Activated CD4-positive, alpha-beta T cell treated with anti-CD3 and anti-CD28 coated beads, Interleukin-2, amount 50 U/mL, for 16 hours (primary cell): Measurements from ENCODE around the gene NOS1AP.

Source experiments
- DNase-seq: peaks from one replicate; pipeline ENCODE4 v3.0.0-alpha.2; 2020

NOS1AP gene

DNA sequence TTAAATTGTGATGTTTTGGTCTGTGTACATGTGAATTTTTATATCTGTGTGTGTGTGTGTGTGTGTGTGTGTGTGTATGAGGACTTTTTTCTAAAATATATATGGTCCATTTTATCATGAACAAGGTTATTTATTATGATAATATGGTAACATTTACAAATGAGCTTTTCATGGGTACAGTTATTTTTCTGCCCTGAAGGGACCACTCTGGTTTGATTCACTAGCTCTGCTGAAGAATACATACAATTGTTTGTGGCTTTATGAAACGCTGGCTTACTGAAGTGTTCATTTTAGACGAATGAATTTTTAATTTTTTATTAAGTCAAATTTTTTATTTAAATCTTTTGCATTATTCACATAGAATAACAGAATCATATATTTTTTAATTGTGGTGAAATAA is 235.2 kb downstream of the NOS1AP start:
- no peak for DNase-seq

DNA sequence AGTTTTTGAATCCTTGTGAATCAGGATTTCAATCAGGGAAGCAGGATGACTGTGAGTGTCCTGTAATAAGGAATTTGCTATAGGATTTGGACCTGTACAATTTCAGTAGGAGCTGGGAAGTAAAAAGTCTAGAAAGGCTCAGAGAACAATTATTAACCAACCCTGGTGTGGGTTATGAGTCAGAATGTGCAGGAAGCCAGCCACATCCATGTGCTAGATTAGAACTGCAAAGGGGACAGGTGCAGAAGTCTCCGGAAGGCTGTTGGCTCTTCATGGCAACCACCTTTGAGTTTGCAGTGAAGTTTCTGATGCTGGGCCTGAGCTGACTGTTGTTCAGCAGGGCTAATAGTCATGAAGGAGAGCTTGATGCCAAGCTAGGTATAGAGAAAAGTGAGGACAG is 236.5 kb downstream of the NOS1AP start:
- no peak for DNase-seq

DNA sequence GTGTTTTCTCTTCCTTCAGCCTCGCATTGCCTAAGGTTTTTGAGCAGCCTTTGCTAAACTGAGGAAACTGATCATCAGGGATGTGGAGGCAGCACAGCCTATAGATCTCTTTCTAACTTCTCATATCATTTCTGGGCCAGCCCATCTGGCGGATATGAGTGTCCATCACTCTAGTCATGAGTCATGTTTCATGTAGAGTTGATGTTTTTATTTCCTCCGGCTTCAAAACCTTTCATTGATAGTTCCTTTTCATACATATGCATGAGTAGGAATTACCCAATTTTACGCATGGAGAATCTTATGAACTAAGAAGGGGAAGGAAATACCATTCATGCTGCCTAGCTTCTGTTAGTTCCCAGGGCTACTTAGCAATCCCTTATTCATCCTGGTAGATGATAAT is 240.8 kb downstream of the NOS1AP start:
- no peak for DNase-seq

DNA sequence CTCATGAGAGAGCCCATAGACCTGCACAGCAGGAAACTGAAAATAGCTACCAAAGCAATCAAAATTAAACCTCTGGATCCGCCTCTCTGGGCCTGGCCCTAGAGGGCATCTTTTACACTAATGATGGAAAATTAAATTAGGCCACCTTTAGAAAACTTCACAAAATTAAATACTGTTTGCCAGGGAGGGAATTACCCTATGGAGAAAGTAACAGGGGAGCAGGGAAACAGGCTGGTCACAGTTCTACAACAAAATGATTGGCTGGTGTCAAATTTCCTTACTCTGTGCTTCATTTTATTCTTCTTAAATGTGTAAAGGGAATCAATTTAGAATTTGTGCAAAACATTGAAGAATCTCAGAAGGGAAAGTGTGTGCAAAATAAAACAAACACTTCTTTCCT is 244.7 kb downstream of the NOS1AP start:
- no peak for DNase-seq

DNA sequence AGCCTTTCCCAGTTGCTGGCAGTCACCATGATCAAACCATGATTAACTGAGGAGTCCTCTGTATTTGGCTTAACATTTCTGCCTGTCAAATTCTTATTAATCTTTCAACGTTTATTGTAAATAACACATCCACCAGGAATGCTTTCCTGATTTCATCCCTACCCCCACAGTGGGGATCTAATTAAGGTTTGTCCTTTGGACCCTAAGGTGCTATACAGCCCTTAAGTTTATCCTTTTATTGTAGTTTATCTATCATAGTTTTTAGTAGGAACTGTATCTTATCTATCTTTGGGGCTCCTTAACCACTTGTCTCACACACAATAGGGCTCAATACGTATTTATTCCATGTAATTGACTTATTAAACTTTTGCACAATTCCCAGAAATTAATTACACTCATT is 246.2 kb downstream of the NOS1AP start:
- no peak for DNase-seq

DNA sequence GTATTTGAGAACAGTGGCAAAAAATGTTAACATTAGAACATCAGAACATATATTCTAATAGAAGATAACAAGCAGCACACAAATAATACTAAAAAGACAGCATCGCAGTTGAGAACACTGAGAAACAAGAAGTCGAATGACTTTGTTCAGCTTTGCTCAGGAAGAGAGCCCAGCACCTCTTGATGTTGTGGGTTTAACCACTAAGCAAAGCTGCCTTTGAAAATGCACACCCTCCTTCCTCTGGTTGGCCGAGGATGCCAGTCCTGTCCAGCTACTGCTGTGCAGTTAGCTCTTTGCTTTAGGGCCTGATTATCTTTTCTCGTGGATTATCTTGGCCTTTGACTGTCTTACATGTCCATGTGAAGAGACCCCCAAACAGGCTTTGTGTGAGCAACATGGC is 246.7 kb downstream of the NOS1AP start:
- no peak for DNase-seq

DNA sequence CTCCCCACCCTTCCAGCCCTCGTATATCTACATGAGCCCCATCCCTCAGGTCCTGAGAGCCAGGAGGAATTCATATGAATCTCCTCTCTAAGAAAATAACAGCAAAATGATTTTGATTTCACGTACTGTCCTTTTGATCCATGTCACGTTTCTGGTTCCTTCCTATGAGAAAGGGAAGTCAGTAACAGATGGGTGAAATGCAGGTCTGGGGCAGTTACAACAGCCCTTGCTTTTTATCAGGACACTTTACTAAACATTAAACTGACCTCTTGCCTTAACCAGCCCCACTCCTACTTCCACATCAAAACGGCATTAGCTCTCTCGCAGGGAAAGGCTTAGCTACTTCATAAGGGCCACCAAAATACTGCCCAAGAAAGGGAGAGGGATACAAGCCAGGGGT is 248.1 kb downstream of the NOS1AP start:
- no peak for DNase-seq

DNA sequence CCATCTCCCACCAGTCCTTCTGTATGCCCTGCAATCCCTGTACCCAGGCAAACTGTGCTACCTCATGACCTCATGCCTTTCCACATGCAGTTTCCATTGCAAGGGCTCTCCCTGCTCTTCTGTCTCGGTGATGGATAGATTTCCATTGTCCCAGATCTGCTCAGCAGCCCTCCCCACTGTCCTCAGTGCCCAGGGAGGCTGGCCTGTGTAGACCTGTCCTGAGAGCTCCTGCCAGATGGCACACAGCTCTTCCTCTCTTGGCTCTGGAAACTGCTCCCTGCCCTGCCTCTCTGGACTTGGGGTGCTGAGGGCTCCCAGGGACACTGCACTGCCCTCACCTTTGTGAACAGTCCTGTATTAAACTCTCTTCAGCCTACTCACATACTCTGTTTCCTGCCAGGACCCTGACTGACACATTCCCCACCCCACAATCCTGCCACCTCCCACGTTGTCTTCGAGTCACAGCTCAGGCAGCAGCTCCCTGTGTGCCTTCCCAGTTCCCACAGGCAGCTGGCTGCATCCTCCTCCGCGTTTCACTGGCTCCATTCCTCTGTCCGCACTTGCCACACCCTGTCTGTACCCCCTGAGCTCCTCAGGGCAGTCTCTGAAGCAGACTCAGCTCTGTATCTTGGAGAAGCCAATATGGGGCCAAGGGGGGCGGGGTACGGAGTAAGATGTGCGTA is 250.1 kb downstream of the NOS1AP start:
- no peak for DNase-seq

DNA sequence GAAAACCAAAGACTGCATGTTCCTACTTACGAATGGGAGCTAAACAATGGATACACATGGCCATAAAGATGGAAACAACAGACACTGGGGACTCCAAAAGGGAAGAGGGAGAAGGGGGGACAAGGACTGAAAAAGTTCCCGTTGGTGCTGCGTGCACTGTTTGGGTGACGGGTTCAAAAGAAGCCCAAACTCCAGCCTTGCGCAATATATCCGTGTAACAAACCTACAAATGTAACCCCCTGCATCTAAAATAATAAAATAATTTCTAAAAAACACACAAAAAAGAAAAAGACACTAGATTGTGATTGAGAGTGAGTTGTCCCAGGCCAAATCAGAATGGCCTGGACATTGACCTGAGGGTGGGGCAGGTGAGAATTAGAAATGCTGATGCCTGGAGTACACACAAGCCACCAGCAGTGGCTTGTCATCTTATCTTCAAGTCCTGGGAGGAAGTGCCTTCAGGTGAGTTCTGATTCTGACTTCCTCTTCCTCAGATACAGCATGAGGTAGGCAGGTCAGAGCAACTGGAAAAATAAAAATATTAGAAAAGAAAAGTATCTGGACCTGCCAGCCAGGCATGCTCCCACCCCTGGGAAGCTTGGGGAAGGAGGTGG is 252.4 kb downstream of the NOS1AP start:
- no peak for DNase-seq

DNA sequence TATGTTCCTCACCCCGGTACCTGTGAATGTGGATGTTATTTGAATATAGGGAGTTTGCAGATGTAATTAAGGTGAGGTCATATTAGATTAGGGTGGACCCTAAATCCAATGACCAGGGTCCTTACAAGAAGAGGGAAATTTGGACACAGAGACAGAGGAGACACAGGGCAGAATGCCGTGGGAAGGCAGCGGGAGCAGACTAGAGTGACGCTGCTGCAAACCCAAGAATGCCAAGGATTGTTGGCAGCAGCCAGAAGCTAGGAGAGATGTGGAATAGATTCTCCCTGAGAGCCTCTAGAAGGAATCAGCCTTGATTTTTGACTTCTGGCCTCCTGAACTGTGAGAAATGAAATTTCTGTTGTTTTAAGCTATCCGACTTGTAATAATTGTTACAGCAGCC is 253.5 kb downstream of the NOS1AP start:
- no peak for DNase-seq

DNA sequence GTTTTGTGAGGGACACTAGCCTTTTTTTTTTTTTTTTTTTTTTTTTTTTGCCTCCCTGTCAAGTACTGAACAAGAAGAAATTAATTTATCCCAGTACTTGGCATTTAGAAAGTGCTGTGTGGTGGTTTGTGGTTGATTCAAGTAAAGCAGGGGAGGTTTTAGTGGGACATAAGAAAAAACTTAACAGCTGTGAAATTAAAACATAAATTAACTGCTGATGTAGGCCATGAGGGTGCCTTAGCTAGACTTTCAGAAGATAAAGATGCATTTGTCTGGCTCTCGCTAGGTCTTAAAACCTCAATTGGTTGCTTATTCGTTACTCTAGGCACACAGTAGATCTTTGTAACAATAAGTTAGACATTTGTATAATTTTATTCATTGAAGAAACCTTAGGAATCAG is 254.9 kb downstream of the NOS1AP start:
- DNase-seq = no peak

DNA sequence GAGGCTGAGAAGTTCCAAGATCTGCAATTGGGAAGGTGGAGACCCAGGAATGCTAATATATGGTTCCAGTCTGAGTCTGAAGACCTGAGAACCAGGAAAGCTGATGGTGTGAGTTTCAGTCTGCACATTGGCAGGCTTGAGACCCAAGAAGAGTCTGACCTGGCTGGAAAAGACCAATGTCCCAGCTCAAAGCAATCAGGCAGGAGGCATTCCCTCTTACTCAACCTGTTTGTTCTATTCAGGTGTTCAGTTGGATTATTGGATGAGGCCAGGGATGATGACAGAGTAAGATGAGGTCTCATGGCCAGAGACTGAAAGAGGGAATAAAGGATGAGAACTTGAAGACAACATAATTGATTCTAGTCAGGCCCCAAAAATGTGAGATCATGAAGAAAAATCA is 257.1 kb downstream of the NOS1AP start:
- DNase-seq = no peak

DNA sequence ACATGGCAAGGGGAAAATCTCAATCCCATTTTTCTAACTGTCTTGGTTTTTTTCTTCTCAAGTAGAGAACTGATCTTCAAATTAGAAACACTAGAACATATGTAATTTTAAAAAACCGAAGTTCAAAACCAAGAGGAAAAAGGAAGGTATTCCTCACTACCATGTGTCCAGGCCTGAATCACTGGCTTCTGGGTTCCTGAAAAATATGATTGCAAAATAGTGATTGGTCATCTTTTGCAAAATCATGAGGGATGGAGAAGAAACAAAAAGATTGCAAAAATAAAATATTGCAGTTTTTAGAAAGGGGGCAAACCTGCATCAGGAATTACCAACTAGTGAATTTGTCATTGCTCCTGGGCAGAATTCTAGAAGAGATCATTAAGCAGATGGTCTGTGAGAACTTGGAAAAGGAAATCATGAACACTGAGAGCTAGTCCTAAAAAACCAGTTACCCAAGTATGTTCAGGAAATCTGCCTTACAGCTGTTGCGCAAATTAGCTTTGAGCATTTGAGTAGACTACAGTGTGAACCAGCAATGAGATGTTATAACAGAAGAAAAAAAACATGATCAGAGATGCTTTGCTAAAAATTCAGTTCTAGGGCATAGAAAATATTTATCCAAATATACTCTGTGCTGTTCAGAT is 257.8 kb downstream of the NOS1AP start:
- no peak for DNase-seq

DNA sequence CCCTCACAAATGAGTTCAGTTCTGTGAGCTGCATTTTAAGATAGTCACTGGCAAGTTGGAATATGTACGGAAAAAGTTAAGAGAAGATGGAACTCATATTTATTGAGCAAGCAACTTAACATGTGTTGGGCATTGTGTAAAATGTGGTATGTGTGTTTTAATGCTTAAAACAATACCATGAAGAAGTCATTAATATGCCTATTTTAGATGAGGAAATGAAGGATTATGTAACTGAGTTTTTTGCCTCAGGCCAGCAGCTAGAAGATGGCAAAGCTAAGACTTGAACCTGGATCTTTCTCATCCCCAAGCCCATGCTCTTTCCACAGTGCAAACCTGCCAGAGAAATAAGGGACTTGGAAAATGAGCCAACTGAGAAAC is 258.3 kb downstream of the NOS1AP start:
- no peak for DNase-seq

DNA sequence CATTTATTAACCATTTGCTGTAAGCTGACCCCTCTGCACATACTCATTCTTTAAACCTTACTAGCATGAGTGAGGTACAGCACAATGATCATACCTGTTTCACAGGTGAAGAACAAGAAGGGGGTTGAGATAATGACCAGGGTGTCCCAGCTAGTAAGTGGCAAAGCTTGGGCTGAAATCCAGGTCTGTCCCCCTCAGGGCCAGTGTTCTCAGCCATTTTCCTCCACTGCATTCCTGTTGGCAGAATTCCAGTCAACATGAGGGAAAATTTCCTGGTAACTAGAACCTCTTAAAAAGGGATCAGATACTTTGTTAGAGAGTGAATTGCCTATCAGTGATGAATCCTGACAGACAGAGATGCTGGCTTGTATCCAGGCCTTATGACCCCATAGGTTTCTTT is 259.0 kb downstream of the NOS1AP start:
- DNase-seq = no peak

DNA sequence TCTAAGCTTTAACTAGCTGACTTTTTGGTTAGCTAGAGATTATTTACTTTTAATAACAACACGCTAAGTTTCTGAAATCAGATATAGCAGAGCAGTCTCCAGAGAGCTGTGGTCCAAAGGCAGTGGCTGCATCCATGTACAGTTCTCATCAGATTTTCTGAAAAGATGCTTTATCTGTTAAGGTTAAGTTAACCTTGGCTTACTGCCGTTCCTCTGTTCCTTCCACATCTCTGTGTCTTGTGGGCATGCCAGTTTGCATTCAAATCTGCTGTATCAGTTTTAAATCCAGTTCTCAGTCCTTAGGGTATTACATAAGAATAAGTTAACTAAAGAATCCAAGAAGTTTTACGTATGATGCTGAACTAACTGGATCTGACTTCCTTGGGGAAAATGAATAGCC is 260.3 kb downstream of the NOS1AP start:
- no peak for DNase-seq

DNA sequence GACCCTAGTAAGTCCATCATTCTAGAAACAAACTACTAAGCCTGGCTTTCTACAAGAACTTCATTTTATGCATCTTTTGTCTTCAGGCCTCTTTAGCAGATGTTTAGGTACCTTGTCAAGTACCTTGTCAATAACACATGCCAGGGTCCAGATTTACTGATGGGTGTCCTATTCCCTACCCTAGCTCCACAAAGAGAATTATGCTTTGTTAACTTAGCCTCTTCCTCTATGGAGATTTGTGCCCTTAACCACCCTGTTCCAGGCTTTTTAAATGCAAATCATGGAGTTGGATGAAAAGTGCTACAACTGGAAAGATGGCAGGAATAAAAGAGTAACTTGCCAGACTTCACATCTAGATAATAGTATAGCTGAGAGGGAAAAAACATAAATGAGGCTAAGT is 264.5 kb downstream of the NOS1AP start:
- DNase-seq = no peak

DNA sequence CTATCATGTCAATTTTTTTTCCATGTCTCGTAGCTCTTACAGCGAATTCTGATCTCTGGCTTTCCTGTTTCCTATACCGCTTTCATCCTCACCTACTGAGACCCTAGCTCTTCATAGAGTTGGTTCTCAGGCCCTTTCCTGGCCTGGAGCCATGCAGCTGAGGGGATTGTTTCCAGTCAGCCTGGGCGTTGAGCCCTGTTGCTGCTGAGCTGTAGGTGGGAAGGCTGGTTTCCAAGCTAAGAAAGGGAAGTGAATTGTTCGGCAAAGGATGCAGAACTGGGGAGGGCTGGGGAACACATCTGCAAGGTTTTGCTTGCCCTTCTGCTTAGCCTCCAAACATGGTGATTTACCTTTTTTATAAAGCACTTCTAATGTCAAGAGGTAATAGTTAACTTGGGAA is 265.6 kb downstream of the NOS1AP start:
- no peak for DNase-seq

DNA sequence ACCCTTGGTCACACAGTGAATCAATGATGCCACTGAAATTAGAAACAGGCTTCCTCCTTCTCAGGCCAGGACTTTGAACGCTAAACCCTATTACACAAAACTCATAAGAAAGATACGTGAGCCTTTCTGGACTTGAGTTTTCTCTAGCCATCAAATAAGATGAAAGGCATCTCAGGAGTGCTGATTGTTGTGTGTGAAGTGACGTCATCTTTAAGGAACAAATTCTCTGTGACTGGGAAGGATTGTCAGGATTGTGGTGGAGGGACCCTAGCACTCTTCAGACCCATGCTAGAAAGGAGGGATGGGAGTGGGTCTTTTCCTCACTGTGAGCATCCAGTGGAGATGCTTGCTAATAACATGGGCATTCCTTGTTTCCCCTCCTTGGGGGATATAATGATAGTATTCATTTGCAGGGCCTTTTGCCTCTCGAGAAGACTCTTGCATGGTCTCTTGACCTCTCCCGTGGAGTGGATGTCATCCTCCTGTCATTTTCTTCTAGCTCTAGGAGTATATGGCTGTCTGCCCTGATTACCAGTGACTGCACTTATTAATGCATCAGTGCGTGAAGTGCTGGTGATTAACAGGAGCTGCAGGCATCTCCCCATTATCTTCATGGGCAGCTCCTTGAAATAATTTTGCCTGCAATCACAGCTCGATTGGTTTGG is 267.3 kb downstream of the NOS1AP start:
- DNase-seq = no peak

DNA sequence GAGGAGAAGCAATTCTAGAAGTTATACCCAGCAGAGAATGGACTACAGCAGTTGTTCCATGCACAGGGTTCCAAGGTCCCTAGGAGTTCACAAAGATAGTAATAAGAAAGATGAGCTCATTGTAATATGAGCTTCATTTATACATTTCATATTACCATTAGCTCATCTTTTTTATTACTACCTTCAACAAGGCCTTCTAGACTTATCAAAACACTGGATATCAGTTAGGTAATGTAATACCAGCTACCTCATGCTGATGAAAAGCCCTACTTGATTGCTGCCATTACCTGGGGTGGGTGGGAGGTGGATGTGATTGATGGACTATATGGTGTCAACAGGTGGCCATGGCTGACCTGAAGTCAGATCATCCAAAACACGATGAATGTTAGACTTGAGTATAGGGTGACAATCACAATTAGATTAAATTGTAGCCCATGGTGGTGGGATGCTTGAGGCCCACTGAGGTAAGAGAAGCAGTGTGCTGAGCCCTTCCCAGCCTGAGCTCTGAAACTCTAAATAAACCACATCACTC is 273.0 kb downstream of the NOS1AP start:
- DNase-seq = no peak

DNA sequence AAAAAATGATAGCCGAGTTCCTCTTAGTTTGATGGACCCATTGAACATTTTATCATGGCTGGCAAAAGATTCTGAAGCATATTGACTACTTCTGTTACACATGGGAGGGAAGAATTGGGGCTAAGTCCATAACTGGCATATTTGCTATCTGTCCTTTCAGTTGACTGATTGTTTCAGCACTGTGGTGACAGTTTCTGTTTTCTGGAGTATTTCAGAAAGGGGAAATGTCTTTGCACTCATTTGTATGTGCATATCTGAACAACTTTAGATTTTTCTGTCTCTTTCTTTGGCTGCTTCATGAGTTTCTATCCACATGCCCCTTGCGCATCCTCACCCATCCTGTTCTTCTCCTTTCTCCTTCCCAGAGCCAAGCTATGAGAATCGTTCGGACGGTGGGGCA is 274.0 kb downstream of the NOS1AP start:
- no peak for DNase-seq

DNA sequence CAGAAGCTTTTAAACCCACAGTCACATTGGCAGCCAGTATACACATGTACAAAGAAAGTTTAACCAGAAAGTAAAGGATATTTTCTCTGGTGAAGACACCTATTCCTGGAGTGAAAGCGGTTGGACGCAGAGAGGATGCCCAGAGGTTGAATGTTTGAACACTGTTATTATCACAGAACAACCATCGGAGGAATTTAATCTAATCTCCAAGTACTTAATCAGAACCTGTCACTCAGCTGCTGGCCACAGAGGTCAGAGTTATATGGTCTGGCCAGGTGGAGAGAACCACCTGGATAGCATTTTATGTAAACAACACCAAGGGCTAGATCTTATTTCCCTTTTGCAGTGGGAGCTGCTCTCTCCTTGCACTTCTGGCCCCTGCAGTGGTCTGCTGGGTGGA is 277.8 kb downstream of the NOS1AP start:
- no peak for DNase-seq

DNA sequence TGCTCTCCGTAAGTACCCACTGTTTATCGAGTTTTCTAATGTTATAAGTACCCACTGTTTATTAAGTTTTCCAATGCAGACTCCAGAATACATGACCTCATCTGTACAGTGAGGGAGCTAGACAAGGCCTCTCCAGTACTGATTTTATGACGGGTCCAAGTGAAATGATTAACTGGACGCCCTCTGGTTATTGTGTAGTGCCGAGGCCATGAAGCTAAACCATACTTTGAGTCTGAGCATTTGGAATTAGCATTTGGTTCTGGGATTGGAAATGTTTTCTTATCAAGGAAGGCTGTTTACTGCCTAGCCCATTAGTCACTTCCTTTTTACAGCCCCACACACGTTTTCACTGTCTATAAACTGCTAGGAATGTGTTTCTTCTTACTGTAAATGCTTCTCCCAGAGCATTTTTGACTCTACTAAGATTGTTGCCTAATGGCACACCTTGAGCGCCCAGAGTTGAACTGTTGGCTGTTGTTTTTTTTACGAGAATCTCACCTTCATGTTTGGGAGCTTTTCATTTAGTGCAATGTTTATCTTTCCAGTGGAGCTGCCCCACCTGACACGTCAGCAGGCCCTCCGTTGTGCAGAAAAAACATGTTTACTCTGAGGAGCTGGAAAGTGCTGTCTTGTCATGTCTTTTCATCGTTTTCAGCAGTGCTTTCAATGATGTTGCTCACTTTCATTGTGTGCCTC is 280.3 kb downstream of the NOS1AP start:
- DNase-seq = no peak
